GM12891 (cell line): ENCODE data around the gene WNT3.

ENCODE experiments used
- DNase-seq: peaks from one replicate; pipeline ENCODE4 v3.0.0; 2011; ENCODE audit warnings: low spot score; ENCODE audit not compliant: insufficient read length
- FAIRE-seq: peaks from 2 replicates; lab custom pipeline; 2011; peaks lifted over from hg19 to GRCh38; lab: Jason Lieb, UNC
- PAX5 ChIP-seq: IDR thresholded peaks from 2 replicates; pipeline ENCODE4 v1.6.1; 2011; ENCODE audit warnings: low read length, moderate library complexity, mild to moderate bottlenecking; ENCODE audit not compliant: insufficient read depth, severe bottlenecking
- POLR2A ChIP-seq: IDR thresholded peaks from 2 replicates; pipeline ENCODE4 v1.6.1; 2011; ENCODE audit warnings: low read depth, low read length, control low read depth
- POLR2AphosphoS5 ChIP-seq: IDR thresholded peaks from 2 replicates; pipeline ENCODE4 v1.6.1; 2011; ENCODE audit warnings: low read depth, low read length, control low read depth
- POU2F2 ChIP-seq: IDR thresholded peaks from 2 replicates; pipeline ENCODE4 v1.6.1; 2011; ENCODE audit warnings: low read depth, mild to moderate bottlenecking, control low read depth, low read length, moderate library complexity
- SPI1 ChIP-seq: IDR thresholded peaks from 2 replicates; pipeline ENCODE4 v1.6.1; 2011; ENCODE audit warnings: low read depth, low read length, control low read depth
- TAF1 ChIP-seq: IDR thresholded peaks from 2 replicates; pipeline ENCODE4 v1.6.1; 2011; ENCODE audit warnings: low read depth, low read length, control low read depth

Gene WNT3

DNA sequence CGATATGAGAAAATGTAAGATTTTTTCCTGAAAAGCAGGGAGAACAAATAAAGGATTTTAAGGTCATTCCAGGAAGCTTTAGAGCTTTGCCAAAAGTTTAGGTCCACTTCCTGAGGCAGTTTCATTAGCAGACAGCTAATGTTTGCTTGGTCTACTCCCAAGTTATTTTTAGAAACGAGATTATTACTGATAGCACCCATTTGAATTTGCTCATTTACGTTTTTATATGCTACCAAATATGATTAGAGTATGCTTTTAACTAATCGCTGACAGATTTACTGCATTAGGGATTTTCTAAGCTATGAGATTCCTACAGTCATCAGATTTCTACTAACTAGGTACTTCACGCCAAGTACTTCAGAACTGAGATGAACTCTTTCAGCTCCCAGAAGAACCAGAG, 98.1 kb downstream of the WNT3 start:
- TF ChIP-seq SPI1: no peak
- no peak for TF ChIP-seq POLR2A
- FAIRE-seq (no peak), DNase-seq (no peak)

- FAIRE-seq (no peak), DNase-seq (no peak)
- no peak for TF ChIP-seq POU2F2
- TF ChIP-seq TAF1: no peak
- no peak for TF ChIP-seq SPI1
- no peak for TF ChIP-seq POLR2AphosphoS5
These were observed 98.6 kb downstream of the WNT3 start for GRCh38 chr17:46719891-46720290.

- no peak for TF ChIP-seq POU2F2
- no peak for TF ChIP-seq POLR2A
- no peak for TF ChIP-seq PAX5
- no peak for TF ChIP-seq TAF1
- TF ChIP-seq SPI1: no peak
- TF ChIP-seq POLR2AphosphoS5: no peak
- no peak for FAIRE-seq
These were observed 100.5 kb downstream of the WNT3 start for GRCh38 chr17:46717999-46718398.

More at GRCh38 chr17:46717999-46718398, 100.5 kb downstream of the WNT3 start:
- DNase-seq: no peak
